KMS-11 (cell line): ENCODE results near the gene NKX1-2.

Source experiments
- H2AFZ ChIP-seq: fragments of 200-600 bp; sonication (generic); 2 replicates; pipeline ENCODE4 v1.6.1; 2016; ENCODE audit warnings: antibody characterized with exemption, mixed run types, low read depth
- H3K27ac ChIP-seq: fragments of 200-600 bp; sonication (generic); 2 replicates; pipeline ENCODE4 v1.6.1; 2016; ENCODE audit warnings: mild to moderate bottlenecking, mixed run types
- H3K27me3 ChIP-seq: fragments of 200-600 bp; sonication (generic); 2 replicates; pipeline ENCODE4 v1.6.1; 2017; ENCODE audit warnings: mild to moderate bottlenecking, low read depth, mixed run types, moderate library complexity; ENCODE audit not compliant: insufficient read depth
- H3K36me3 ChIP-seq: fragments of 200-600 bp; sonication (generic); 2 replicates; pipeline ENCODE4 v1.6.1; 2017; ENCODE audit warnings: mild to moderate bottlenecking, mixed run types; ENCODE audit not compliant: insufficient read depth
- H3K4me1 ChIP-seq: fragments of 200-600 bp; sonication (generic); 2 replicates; pipeline ENCODE4 v1.6.1; 2016; ENCODE audit warnings: mild to moderate bottlenecking, low read depth, mixed run types; ENCODE audit not compliant: poor library complexity, severe bottlenecking
- H3K4me2 ChIP-seq: fragments of 200-600 bp; sonication (generic); 2 replicates; pipeline ENCODE4 v1.7.0; 2016; ENCODE audit warnings: mild to moderate bottlenecking, mixed run types
- H3K4me3 ChIP-seq: fragments of 200-600 bp; sonication (generic); IDR thresholded peaks from 2 replicates; pipeline ENCODE4 v1.6.1; 2017; ENCODE audit warnings: low read depth, low read length, mixed read lengths; ENCODE audit not compliant: insufficient read depth
- H3K79me2 ChIP-seq: fragments of 200-600 bp; sonication (generic); 2 replicates; pipeline ENCODE4 v1.6.1; 2016; ENCODE audit warnings: low read depth, mixed run types; ENCODE audit not compliant: insufficient read depth
- H3K9ac ChIP-seq: fragments of 200-600 bp; sonication (generic); 2 replicates; pipeline ENCODE4 v1.6.1; 2016; ENCODE audit warnings: mild to moderate bottlenecking, mixed run types
- H4K20me1 ChIP-seq: fragments of 200-600 bp; sonication (generic); 2 replicates; pipeline ENCODE4 v1.6.1; 2016; ENCODE audit warnings: mild to moderate bottlenecking, mixed run types; ENCODE audit not compliant: insufficient read depth
- TF ChIP-seq, protein P1 (sequence below): fragments of 200-600 bp; sonication (generic); conservative IDR thresholded peaks from 2 replicates; pipeline ENCODE4 v1.6.1; 2017; ENCODE audit warnings: low read depth, mild to moderate bottlenecking, antibody characterized with exemption, low read length, moderate library complexity, mixed read lengths

NKX1-2 gene

DNA sequence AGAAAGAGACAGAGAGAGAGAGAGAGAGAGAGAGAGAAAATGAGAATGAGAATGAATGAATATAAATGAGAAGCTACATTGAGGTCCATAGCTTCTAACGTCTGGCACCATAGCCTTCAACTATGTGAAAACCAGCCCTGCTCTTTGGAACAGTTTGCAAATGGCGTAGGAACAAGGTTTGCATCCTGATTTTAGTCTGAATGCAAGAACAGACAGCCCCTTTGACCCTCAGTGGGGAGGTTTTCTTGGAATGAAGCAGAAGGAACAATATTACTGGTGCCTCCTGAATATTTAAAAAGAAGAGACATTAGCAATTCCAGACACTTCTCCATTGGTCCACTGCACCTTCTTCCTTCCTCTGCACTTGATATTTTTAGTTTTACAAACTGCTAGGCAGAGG, 34.8 kb upstream of the NKX1-2 start:
- Histone ChIP-seq H3K9ac (no peak overlapping the region), H3K4me2 (no peak overlapping the region), H3K27me3 (no peaks in the 10 kb centered on the region), H2AFZ (no peak overlapping the region), H3K4me3 (no peak overlapping the region), H4K20me1 (no peaks in the 10 kb centered on the region), H3K4me1 (no peaks in the 10 kb centered on the region), H3K27ac (no peak overlapping the region), H3K36me3 (no peaks in the 10 kb centered on the region), H3K79me2 (no peaks in the 10 kb centered on the region)
- TF ChIP-seq, protein P1, sequence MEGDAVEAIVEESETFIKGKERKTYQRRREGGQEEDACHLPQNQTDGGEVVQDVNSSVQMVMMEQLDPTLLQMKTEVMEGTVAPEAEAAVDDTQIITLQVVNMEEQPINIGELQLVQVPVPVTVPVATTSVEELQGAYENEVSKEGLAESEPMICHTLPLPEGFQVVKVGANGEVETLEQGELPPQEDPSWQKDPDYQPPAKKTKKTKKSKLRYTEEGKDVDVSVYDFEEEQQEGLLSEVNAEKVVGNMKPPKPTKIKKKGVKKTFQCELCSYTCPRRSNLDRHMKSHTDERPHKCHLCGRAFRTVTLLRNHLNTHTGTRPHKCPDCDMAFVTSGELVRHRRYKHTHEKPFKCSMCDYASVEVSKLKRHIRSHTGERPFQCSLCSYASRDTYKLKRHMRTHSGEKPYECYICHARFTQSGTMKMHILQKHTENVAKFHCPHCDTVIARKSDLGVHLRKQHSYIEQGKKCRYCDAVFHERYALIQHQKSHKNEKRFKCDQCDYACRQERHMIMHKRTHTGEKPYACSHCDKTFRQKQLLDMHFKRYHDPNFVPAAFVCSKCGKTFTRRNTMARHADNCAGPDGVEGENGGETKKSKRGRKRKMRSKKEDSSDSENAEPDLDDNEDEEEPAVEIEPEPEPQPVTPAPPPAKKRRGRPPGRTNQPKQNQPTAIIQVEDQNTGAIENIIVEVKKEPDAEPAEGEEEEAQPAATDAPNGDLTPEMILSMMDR = no peak

- TF ChIP-seq, protein P1 = no peak
- H3K9ac ChIP-seq = no peak overlapping the region
- H3K4me3 ChIP-seq = no peak overlapping the region
- H3K79me2 ChIP-seq = no peaks in the 10 kb centered on the region
- no peaks in the 10 kb centered on the region for H3K4me1 ChIP-seq
- H4K20me1 ChIP-seq = no peaks in the 10 kb centered on the region
- H2AFZ ChIP-seq = no peak overlapping the region
- H3K27ac ChIP-seq = no peak overlapping the region
- no peaks in the 10 kb centered on the region for H3K27me3 ChIP-seq
- no peaks in the 10 kb centered on the region for H3K36me3 ChIP-seq
- no peak overlapping the region for H3K4me2 ChIP-seq
These were observed 34.2 kb upstream of the NKX1-2 start for GRCh38 chr10:124484031-124484430.

DNA sequence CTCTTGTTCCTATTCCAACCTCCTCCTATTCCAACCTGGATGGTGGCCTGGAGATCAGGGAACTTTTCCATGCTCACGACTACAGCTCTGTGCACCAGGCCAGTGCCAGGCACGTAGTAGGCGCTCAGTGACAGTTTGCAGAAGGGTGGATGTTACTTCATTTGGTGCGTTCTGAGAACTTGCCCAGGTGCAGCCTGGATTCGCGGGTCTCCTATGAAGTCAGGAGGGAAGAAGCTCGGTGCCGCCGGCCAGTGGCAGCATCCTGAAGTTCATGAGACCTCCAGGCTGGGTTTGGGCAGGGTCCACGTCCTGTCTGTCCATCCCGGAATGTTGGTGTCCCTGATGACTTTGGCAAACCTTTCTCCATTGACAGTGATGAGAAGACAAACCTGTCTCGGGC, 33.0 kb upstream of the NKX1-2 start:
- H3K27ac ChIP-seq = no peak overlapping the region
- H3K9ac ChIP-seq = no peak overlapping the region
- no peak overlapping the region for H3K4me3 ChIP-seq
- no peaks in the 10 kb centered on the region for H3K36me3 ChIP-seq
- H2AFZ ChIP-seq = no peak overlapping the region
- H3K4me2 ChIP-seq = no peak overlapping the region
- no peaks in the 10 kb centered on the region for H4K20me1 ChIP-seq
- TF ChIP-seq, protein P1 = no peak
- H3K79me2 ChIP-seq = no peaks in the 10 kb centered on the region
- no peaks in the 10 kb centered on the region for H3K27me3 ChIP-seq
- no peaks in the 10 kb centered on the region for H3K4me1 ChIP-seq

GRCh38 chr10:124482236-124482800, 32.5 kb upstream of the NKX1-2 start:
- Histone ChIP-seq H3K36me3 (no peaks in the 10 kb centered on the region), H3K4me3 (no peak overlapping the region), H2AFZ (no peak overlapping the region), H3K79me2 (no peaks in the 10 kb centered on the region), H3K4me2 (no peak overlapping the region), H4K20me1 (no peaks in the 10 kb centered on the region), H3K27me3 (no peaks in the 10 kb centered on the region), H3K4me1 (no peaks in the 10 kb centered on the region), H3K27ac (no peak overlapping the region), H3K9ac (no peak overlapping the region)
- TF ChIP-seq, protein P1 = no peak
